HEK293 (cell line): Measurements from ENCODE around the gene MAN2A2.

Experiments
- CTCF ChIA-PET: fragments of 350-600 bp; formaldehyde crosslinking; extraction: SDS; loops from one replicate; lab custom pipeline; 2021; ENCODE audit warnings: antibody characterized with exemption; lab: Yijun Ruan, JAX
- POLR2A ChIA-PET: fragments of 300-600 bp; formaldehyde crosslinking; extraction: SDS; loops from one replicate; lab custom pipeline; 2020; ENCODE audit warnings: antibody characterized with exemption, inconsistent platforms; lab: Yijun Ruan, JAX
- H3K27ac ChIP-seq: fragments of 200-500 bp; sonication (Bioruptor generic); 2 replicates; pipeline ENCODE4 v1.5.1; 2014; ENCODE audit warnings: low read depth, low read length, control low read depth, inconsistent platforms; ENCODE audit errors: extremely low read depth
- H3K36me3 ChIP-seq, 2 experiments: fragments of 200-500 bp in 1 of 2; sonication (Bioruptor generic) in 1 of 2; 1 replicate in 1 of 2; 2 replicates in 1 of 2; pipeline ENCODE4 v1.5.1; 2014 to 2017; ENCODE audit warnings: inconsistent platforms in 2 of 2, low read length in 2 of 2; ENCODE audit not compliant: control insufficient read depth in 2 of 2, insufficient read depth in 1 of 2
- H3K4me1 ChIP-seq: fragments of 200-500 bp; sonication (Bioruptor generic); 2 replicates; pipeline ENCODE4 v1.5.1; 2014; ENCODE audit warnings: mild to moderate bottlenecking, low read length, inconsistent platforms; ENCODE audit not compliant: control insufficient read depth, insufficient read depth
- H3K4me3 ChIP-seq: 2 replicates; pipeline ENCODE4 v1.5.1; 2011; ENCODE audit warnings: low read depth, mild to moderate bottlenecking, control low read depth, low read length, moderate library complexity
- H3K9me3 ChIP-seq: fragments of 200-500 bp; sonication (Bioruptor generic); 2 replicates; pipeline ENCODE4 v1.5.1; 2014; ENCODE audit warnings: low read depth, low read length, inconsistent platforms; ENCODE audit not compliant: control insufficient read depth, insufficient read depth
- CTCF ChIP-seq: fragments of 450-650 bp; formaldehyde crosslinking; IDR thresholded peaks from 2 replicates; pipeline ENCODE4 v1.5.1; 2016; ENCODE audit warnings: missing biosample characterization, missing genetic modification characterization
- GLIS1 ChIP-seq: fragments of 450-650 bp; formaldehyde crosslinking; IDR thresholded peaks from 2 replicates; pipeline ENCODE4 v1.5.1; 2016; ENCODE audit warnings: missing biosample characterization, missing genetic modification characterization
- GLIS2 ChIP-seq: fragments of 450-650 bp; formaldehyde crosslinking; IDR thresholded peaks from 2 replicates; pipeline ENCODE4 v1.5.1; 2016; ENCODE audit warnings: missing biosample characterization, missing genetic modification characterization
- IKZF3 ChIP-seq: fragments of 450-650 bp; IDR thresholded peaks from 2 replicates; pipeline ENCODE4 v1.5.0; 2018; ENCODE audit warnings: missing biosample characterization, mild to moderate bottlenecking, missing genetic modification characterization, moderate library complexity
- KLF1 ChIP-seq: fragments of 450-650 bp; formaldehyde crosslinking; IDR thresholded peaks from 2 replicates; pipeline ENCODE4 v1.5.1; 2016; ENCODE audit warnings: missing biosample characterization, missing genetic modification characterization
- KLF7 ChIP-seq: fragments of 450-650 bp; formaldehyde crosslinking; IDR thresholded peaks from 2 replicates; pipeline ENCODE4 v1.5.1; 2016; ENCODE audit warnings: missing biosample characterization, missing genetic modification characterization, borderline replicate concordance
- PRDM10 ChIP-seq: fragments of 450-650 bp; formaldehyde crosslinking; IDR thresholded peaks from 2 replicates; pipeline ENCODE4 v1.5.1; 2016; ENCODE audit warnings: missing biosample characterization, missing genetic modification characterization
- SCRT2 ChIP-seq: fragments of 450-650 bp; formaldehyde crosslinking; IDR thresholded peaks from 2 replicates; pipeline ENCODE4 v1.5.1; 2016; ENCODE audit warnings: missing biosample characterization, missing genetic modification characterization
- TCF7L2 ChIP-seq: IDR thresholded peaks from 2 replicates; pipeline ENCODE4 v1.6.1; 2011; ENCODE audit warnings: low read depth, mild to moderate bottlenecking, inconsistent platforms, low read length, moderate library complexity, borderline replicate concordance
- WT1 ChIP-seq: fragments of 450-650 bp; formaldehyde crosslinking; IDR thresholded peaks from 2 replicates; pipeline ENCODE4 v1.5.1; 2016; ENCODE audit warnings: missing biosample characterization, missing genetic modification characterization
- ZNF133 ChIP-seq: fragments of 450-650 bp; formaldehyde crosslinking; IDR thresholded peaks from 2 replicates; pipeline ENCODE4 v1.5.1; 2016; ENCODE audit warnings: missing biosample characterization, missing genetic modification characterization
- ZNF140 ChIP-seq: fragments of 450-650 bp; formaldehyde crosslinking; IDR thresholded peaks from 2 replicates; pipeline ENCODE4 v1.5.1; 2016; ENCODE audit warnings: missing biosample characterization, missing genetic modification characterization
- ZNF175 ChIP-seq: fragments of 450-650 bp; formaldehyde crosslinking; IDR thresholded peaks from 2 replicates; pipeline ENCODE4 v1.5.1; 2016; ENCODE audit warnings: missing biosample characterization, missing genetic modification characterization
- ZNF18 ChIP-seq: fragments of 450-650 bp; formaldehyde crosslinking; IDR thresholded peaks from 2 replicates; pipeline ENCODE4 v1.5.1; 2016; ENCODE audit warnings: missing biosample characterization, missing genetic modification characterization
- ZNF354C ChIP-seq: fragments of 450-650 bp; formaldehyde crosslinking; IDR thresholded peaks from 2 replicates; pipeline ENCODE4 v1.5.1; 2016; ENCODE audit warnings: missing biosample characterization, missing genetic modification characterization, low read depth, borderline replicate concordance
- ZNF510 ChIP-seq: fragments of 450-650 bp; formaldehyde crosslinking; IDR thresholded peaks from 2 replicates; pipeline ENCODE4 v1.5.1; 2018; ENCODE audit warnings: mild to moderate bottlenecking, missing genetic modification characterization, missing biosample characterization; ENCODE audit not compliant: insufficient replicate concordance
- ZNF518A ChIP-seq: fragments of 450-650 bp; formaldehyde crosslinking; conservative IDR thresholded peaks from 2 replicates; pipeline ENCODE4 v1.5.1; 2016; ENCODE audit warnings: low read depth, missing biosample characterization, missing genetic modification characterization
- ZNF529 ChIP-seq: fragments of 450-650 bp; formaldehyde crosslinking; IDR thresholded peaks from 2 replicates; pipeline ENCODE4 v1.5.1; 2017; ENCODE audit warnings: missing genetic modification characterization, missing biosample characterization; ENCODE audit not compliant: insufficient replicate concordance
- ZNF571 ChIP-seq: fragments of 450-650 bp; formaldehyde crosslinking; IDR thresholded peaks from 2 replicates; pipeline ENCODE4 v1.5.0; 2017; ENCODE audit warnings: missing biosample characterization, missing genetic modification characterization
- ZNF658 ChIP-seq: fragments of 450-650 bp; formaldehyde crosslinking; IDR thresholded peaks from 2 replicates; pipeline ENCODE4; 2016; ENCODE audit warnings: missing biosample characterization, missing genetic modification characterization
- TF ChIP-seq, protein P1 (sequence below): fragments of 450-650 bp; formaldehyde crosslinking; IDR thresholded peaks from 2 replicates; pipeline ENCODE4 v1.5.1; 2016; ENCODE audit warnings: missing biosample characterization, missing genetic modification characterization

MAN2A2 gene

GRCh38 chr15:90869601-90870353, 33.3 kb upstream of the MAN2A2 start:
- Histone ChIP-seq H3K36me3 (peaks cover under 1 to 3% of the 10 kb centered on the region in 2 experiments; a peak in 2 of 3 replicates), H3K27ac (peak overlapping the region; percentile 96), H3K4me1 (peaks cover 54% of the 10 kb centered on the region), H3K9me3 (no peaks in the 10 kb centered on the region), H3K4me3 (no peak overlapping the region)
- POLR2A ChIA-PET = interaction anchor here (0.7 to 3.0 kb wide), 9 partner anchors 12 to 152 kb away, joined by 3 to 16 read pairs (median 3); partner anchors contain the start of genes BLM, HDDC3, RCCD1 and UNC45A
- CTCF ChIA-PET = interaction anchor here (0.6 to 1.4 kb wide), 4 partner anchors 63 to 152 kb away, joined by 3 to 8 read pairs (median 3); partner anchors contain the start of gene HDDC3
- no peak for TF ChIP-seq ZNF510 (tag by site-specific recombination)
- TF ChIP-seq ZNF354C (tag by site-specific recombination) = no peak
- TF ChIP-seq GLIS1 (tag by site-specific recombination) = peak; percentile 98
- TF ChIP-seq ZNF133 (tag by site-specific recombination) = no peak
- TF ChIP-seq ZNF571 (tag by site-specific recombination) = no peak
- TF ChIP-seq ZNF18 (tag by site-specific recombination) = peak; percentile 69
- TF ChIP-seq PRDM10 (tag by site-specific recombination) = peak; percentile 65; the same call in 1 of the 2 replicates
- no peak for TF ChIP-seq TCF7L2
- TF ChIP-seq CTCF = no peak
- no peak for TF ChIP-seq ZNF529
- no peak for TF ChIP-seq ZNF140 (tag by site-specific recombination)
- no peak for TF ChIP-seq ZNF658
- TF ChIP-seq, protein P1, sequence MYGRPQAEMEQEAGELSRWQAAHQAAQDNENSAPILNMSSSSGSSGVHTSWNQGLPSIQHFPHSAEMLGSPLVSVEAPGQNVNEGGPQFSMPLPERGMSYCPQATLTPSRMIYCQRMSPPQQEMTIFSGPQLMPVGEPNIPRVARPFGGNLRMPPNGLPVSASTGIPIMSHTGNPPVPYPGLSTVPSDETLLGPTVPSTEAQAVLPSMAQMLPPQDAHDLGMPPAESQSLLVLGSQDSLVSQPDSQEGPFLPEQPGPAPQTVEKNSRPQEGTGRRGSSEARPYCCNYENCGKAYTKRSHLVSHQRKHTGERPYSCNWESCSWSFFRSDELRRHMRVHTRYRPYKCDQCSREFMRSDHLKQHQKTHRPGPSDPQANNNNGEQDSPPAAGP (tag by site-specific recombination) = peak; percentile 76; the same call in 1 of the 2 replicates
- TF ChIP-seq GLIS2 = peak; percentile 85
- no peak for TF ChIP-seq WT1 (tag by site-specific recombination)
- peak; percentile 62; the same call in 1 of the 2 replicates for TF ChIP-seq IKZF3 (tag by site-specific recombination)
- 0 out of 2 replicates have a peak, but pooled peaks have one; percentile 7 for TF ChIP-seq SCRT2 (tag by site-specific recombination)
- TF ChIP-seq ZNF518A = no peak
- peak; percentile 94 for TF ChIP-seq KLF1 (tag by site-specific recombination)
- TF ChIP-seq KLF7 (tag by site-specific recombination) = peak; percentile 49; the same call in 1 of the 2 replicates
- TF ChIP-seq ZNF175 (tag by site-specific recombination) = no peak
